Common myeloid progenitor, CD34-positive (primary cell): Measurements from ENCODE around the gene NEDD4L.

Experiments used
- CTCF ChIA-PET: fragments of 350-600 bp; sonication (Branson Sonifier 250); formaldehyde crosslinking; loops from one replicate; lab custom pipeline; 2021; ENCODE audit warnings: antibody characterized with exemption; lab: Charles Lee
- POLR2A ChIA-PET: fragments of 350-600 bp; sonication (Branson Sonifier 250); formaldehyde crosslinking; loops from one replicate; lab custom pipeline; 2021; ENCODE audit warnings: antibody characterized with exemption; lab: Charles Lee
- DNase-seq, 3 donors: peaks; one replicate each; pipeline versions ENCODE4 v3.0.0 to v3.0.0-alpha.2; 2013
- H3K27ac ChIP-seq, 2 experiments: 1 replicate in 1 of 2; 2 replicates in 1 of 2; pipeline ENCODE4 v1.7.0; 2013; ENCODE audit warnings: inconsistent platforms in 2 of 2, low read length in 2 of 2, mild to moderate bottlenecking in 2 of 2, low read depth in 1 of 2, moderate library complexity in 1 of 2; ENCODE audit not compliant: severe bottlenecking in 2 of 2, insufficient read depth in 1 of 2, poor library complexity in 1 of 2
- H3K27me3 ChIP-seq, 5 experiments: replicated peaks in 2 of 5; 1 replicate in 3 of 5; 2 replicates in 2 of 5; pipeline versions ENCODE4 v1.6.1 to v1.7.0; 2013; ENCODE audit warnings: low read length in 4 of 5, mild to moderate bottlenecking in 2 of 5, moderate library complexity in 2 of 5, inconsistent platforms in 1 of 5; ENCODE audit not compliant: insufficient read depth in 5 of 5, control insufficient read depth in 4 of 5
- H3K36me3 ChIP-seq, 4 experiments: 1 replicate in 2 of 4; 2 replicates in 2 of 4; pipeline versions ENCODE4 v1.6.1 to v1.7.0; 2013; ENCODE audit warnings: low read length in 3 of 4, control low read depth in 1 of 4, mild to moderate bottlenecking in 1 of 4; ENCODE audit not compliant: control insufficient read depth in 4 of 4, insufficient read depth in 4 of 4
- H3K4me1 ChIP-seq, 4 experiments: 1 replicate in 3 of 4; 2 replicates in 1 of 4; pipeline versions ENCODE4 v1.6.1 to v1.7.1; 2013; ENCODE audit warnings: low read length in 3 of 4, mild to moderate bottlenecking in 3 of 4, control low read depth in 1 of 4, inconsistent platforms in 1 of 4, moderate library complexity in 1 of 4; ENCODE audit not compliant: control insufficient read depth in 4 of 4, insufficient read depth in 4 of 4; ENCODE audit errors: control extremely low read depth in 1 of 4
- H3K4me3 ChIP-seq, 7 experiments: 1 replicate in 4 of 7; 2 replicates in 3 of 7; pipeline versions ENCODE4 v1.5.1 to v1.7.0; 2013; ENCODE audit warnings: mild to moderate bottlenecking in 7 of 7, low read length in 6 of 7, moderate library complexity in 6 of 7, inconsistent platforms in 2 of 7, low read depth in 2 of 7, control low read depth in 1 of 7; ENCODE audit not compliant: insufficient read depth in 4 of 7, control insufficient read depth in 1 of 7; ENCODE audit errors: extremely low read depth in 1 of 7
- H3K9me3 ChIP-seq, 5 experiments: 1 replicate in 4 of 5; 2 replicates in 1 of 5; pipeline versions ENCODE4 v1.6.1 to v1.7.1; 2013; ENCODE audit warnings: low read length in 4 of 5, mild to moderate bottlenecking in 2 of 5, inconsistent platforms in 1 of 5, low read depth in 1 of 5, moderate library complexity in 1 of 5; ENCODE audit not compliant: control insufficient read depth in 4 of 5, insufficient read depth in 2 of 5; ENCODE audit errors: control extremely low read depth in 1 of 5
- whole genome bisulfite sequencing: methylation state at CpG from one replicate; pipeline ENCODE4 v1.1.5; 2013; ENCODE audit not compliant: insufficient coverage; 5-methylcytosine and 5-hydroxymethylcytosine counted together

The NEDD4L gene

GRCh38 chr18:58249712-58250111, 205.7 kb downstream of the NEDD4L start:
- no peaks in the 10 kb centered on the region for H3K36me3 ChIP-seq
- H3K4me1 ChIP-seq: no peaks in the 10 kb centered on the region
- DNase-seq: no peak
- no peak overlapping the region for H3K27ac ChIP-seq
- H3K27me3 ChIP-seq: no peaks in the 10 kb centered on the region
- no peak overlapping the region for H3K4me3 ChIP-seq
- ChIA-PET CTCF (interaction anchor here (0.7 kb wide), 1 partner anchor 15 kb away, joined by 3 read pairs; no protein-coding TSS in a partner anchor), POLR2A (interaction anchor here (0.6 kb wide), 1 partner anchor 299 kb away, joined by 4 read pairs; no protein-coding TSS in a partner anchor)
- 100% methylated on average over 1 of the region's 1 CpG for whole genome bisulfite sequencing
- no peaks in the 10 kb centered on the region for H3K9me3 ChIP-seq

- H3K27ac ChIP-seq: no peak overlapping the region
- no peaks in the 10 kb centered on the region for H3K27me3 ChIP-seq
- WGBS: no CpG with 5 or more reads among the region's 2 CpGs
- H3K4me3 ChIP-seq: no peak overlapping the region
- peaks cover 0 to 2% (median 0%) of the 10 kb centered on the region in 4 experiments for H3K36me3 ChIP-seq
- no peak for DNase-seq
- CTCF ChIA-PET: no interaction called here
- POLR2A ChIA-PET: no interaction called here
- H3K9me3 ChIP-seq: no peaks in the 10 kb centered on the region
- no peaks in the 10 kb centered on the region for H3K4me1 ChIP-seq
Observed at GRCh38 chr18:58251416-58251815, 207.4 kb downstream of the NEDD4L start.

GRCh38 chr18:58252166-58252565, 208.1 kb downstream of the NEDD4L start:
- Histone ChIP-seq H3K4me1 (no peaks in the 10 kb centered on the region), H3K27me3 (no peaks in the 10 kb centered on the region), H3K9me3 (no peaks in the 10 kb centered on the region), H3K36me3 (peaks cover 0 to 4% (median 0%) of the 10 kb centered on the region in 4 experiments), H3K27ac (no peak overlapping the region), H3K4me3 (no peak overlapping the region)
- CTCF ChIA-PET: no interaction called here
- POLR2A ChIA-PET: no interaction called here
- no peak for DNase-seq
- WGBS: 86% methylated on average over 2 of the region's 6 CpGs

DNA sequence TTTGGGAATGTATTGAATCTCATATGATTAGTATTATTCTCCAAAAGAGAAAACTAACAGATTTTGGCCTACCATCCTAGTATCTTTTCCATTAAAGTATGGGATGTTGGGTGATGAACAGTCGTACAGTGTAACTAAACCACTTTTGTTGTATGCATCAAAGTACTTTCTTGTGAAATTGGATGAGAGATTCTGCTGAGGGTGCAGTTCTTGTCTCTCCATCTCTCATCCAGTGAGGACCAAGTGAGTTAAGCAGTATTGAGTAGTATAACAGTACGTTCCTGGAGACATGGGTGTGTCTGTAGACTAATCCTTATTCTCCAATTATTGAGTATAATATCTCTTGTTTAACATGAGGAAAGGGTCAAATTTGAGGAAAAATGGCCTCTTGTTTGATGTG, 209.3 kb downstream of the NEDD4L start:
- peaks cover 0 to 4% (median 0%) of the 10 kb centered on the region in 4 experiments for H3K36me3 ChIP-seq
- WGBS: no CpG with 5 or more reads among the region's 2 CpGs
- DNase-seq: no peak
- H3K27me3 ChIP-seq: no peaks in the 10 kb centered on the region
- H3K9me3 ChIP-seq: no peaks in the 10 kb centered on the region
- CTCF ChIA-PET: no interaction called here
- POLR2A ChIA-PET: no interaction called here
- no peaks in the 10 kb centered on the region for H3K4me1 ChIP-seq
- H3K4me3 ChIP-seq: no peak overlapping the region
- H3K27ac ChIP-seq: no peak overlapping the region

DNA sequence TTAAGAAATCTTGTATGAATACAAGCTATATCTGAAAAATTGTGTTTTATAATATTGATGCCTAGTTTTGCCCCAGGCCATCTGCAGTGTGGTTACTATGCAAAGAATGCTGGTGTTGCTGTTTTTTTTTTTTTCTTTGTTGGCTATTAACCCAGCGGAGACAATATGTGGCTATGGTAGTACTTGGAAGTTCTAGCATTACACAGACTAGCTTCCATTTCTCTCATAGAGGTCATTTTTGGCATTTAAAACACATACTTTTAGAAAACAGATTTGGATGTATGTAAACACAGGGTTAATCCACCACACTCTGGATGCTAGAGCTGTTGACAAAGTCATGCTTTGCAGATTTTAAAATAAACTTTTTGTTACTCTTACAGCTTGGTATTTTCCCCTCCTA, 209.8 kb downstream of the NEDD4L start:
- no CpG with 5 or more reads among the region's 1 CpG for WGBS
- POLR2A ChIA-PET: no interaction called here
- Histone ChIP-seq H3K27me3 (no peaks in the 10 kb centered on the region), H3K27ac (no peak overlapping the region), H3K4me1 (no peaks in the 10 kb centered on the region), H3K4me3 (no peak overlapping the region), H3K9me3 (peaks cover 0 to 2% (median 0%) of the 10 kb centered on the region in 5 experiments), H3K36me3 (peaks cover 0 to 4% (median 0%) of the 10 kb centered on the region in 4 experiments)
- DNase-seq: no peak
- CTCF ChIA-PET: interaction anchor here (0.6 kb wide), 1 partner anchor 25 kb away, joined by 3 read pairs; no protein-coding TSS in a partner anchor

GRCh38 chr18:58254873-58255511, 211.0 kb downstream of the NEDD4L start:
- peaks cover 0 to 4% (median 0%) of the 10 kb centered on the region in 4 experiments for H3K36me3 ChIP-seq
- WGBS: 98% methylated on average over 14 of the region's 17 CpGs
- H3K4me3 ChIP-seq: no peak overlapping the region
- H3K4me1 ChIP-seq: no peaks in the 10 kb centered on the region
- H3K27ac ChIP-seq: no peak overlapping the region
- ChIA-PET POLR2A (no interaction called here), CTCF (interaction anchor here (1.4 kb wide), 1 partner anchor 74 kb away, joined by 4 read pairs; no protein-coding TSS in a partner anchor)
- peaks cover 0 to 8% (median 0%) of the 10 kb centered on the region in 5 experiments for H3K9me3 ChIP-seq
- H3K27me3 ChIP-seq: no peaks in the 10 kb centered on the region
- DNase-seq: no peak

DNA sequence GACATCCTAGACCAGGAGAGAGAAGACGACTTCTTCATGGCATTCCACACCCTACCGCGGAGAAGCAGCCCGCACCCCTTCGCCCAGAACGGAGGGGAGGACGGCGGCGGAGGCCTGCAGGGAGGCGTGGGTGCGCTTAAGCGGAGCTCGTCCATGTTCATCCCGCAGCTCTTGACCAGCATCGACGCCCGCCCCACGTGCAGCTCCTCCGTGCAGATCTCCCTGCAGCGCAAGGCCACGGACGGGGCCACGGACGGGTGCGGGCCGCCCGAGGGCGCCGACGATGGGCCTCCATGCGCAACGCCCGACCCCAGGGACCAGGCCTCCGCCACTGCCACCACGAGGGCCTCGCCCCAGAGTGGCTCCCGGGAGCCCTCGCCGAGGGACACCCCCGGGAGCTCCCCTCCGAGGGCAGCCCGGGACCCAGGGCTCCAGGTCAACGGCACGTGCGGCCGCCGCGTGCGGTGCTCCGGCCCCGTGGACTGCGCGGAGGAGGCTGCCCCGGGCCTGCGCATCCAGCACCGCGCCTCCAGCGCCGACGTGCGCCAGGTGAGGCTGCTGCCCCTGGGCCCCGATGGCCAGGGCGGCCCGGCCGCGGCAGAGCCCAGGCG, 211.8 kb downstream of the NEDD4L start:
- POLR2A ChIA-PET: no interaction called here
- Histone ChIP-seq H3K27ac (no peak overlapping the region), H3K4me1 (no peaks in the 10 kb centered on the region), H3K4me3 (no peak overlapping the region), H3K27me3 (no peaks in the 10 kb centered on the region), H3K9me3 (peaks cover 0 to 8% (median 0%) of the 10 kb centered on the region in 5 experiments), H3K36me3 (peaks cover 0 to 4% (median 0%) of the 10 kb centered on the region in 4 experiments)
- CTCF ChIA-PET: interaction anchor here (1.4 kb wide), 1 partner anchor 75 kb away, joined by 4 read pairs; no protein-coding TSS in a partner anchor
- 98% methylated on average over 67 of the region's 67 CpGs for WGBS
- no peak for DNase-seq
